NCI-H1092 (cell line): ENCODE data around the gene MAJIN.

ENCODE experiments used
- DNase-seq: peaks from one replicate; lab custom pipeline; 2025; lab: John Stamatoyannopoulos, UW

MAJIN gene

DNA sequence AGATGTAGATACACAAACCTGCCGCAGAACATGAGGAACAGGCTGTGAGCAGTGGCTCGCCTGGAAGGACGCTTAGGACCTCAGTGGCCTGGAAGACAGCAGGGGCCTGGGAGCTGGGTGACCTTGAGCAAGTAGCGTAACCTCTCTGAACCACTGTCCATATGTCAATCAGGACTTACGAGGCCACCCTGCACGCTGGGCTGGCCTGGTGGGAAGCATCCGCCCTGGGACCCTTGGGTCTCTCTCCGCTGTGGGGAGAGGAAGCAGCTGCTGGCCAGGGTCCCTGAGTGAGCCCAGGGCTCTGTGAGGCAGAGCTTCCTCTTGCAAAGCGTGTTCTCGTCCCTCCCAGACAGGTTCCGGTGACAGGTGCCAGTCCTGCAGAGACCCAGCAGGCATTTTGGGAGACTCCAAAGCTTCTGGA lies 79.5 kb downstream of the MAJIN start:
- no peak for DNase-seq

DNA sequence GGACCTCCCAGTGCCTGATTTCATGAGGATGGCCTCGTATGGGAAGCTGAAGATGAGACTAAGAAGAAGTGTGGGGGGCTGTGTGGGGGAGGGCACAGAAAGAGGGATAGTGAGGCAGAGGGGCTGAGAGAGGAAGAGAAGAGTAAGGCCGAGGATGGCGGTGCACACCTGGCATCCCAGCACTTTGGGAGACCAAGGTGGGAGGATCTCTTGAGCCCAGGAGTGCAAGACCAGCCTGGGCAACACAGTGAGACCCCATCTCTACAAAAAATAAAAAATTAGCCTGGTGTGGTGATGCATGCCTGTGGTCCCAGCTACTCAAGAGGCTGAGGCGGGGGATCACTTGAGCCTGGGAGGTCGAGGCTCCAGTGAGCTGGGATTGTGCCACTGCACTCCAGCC lies 80.0 kb downstream of the MAJIN start:
- no peak for DNase-seq

DNA sequence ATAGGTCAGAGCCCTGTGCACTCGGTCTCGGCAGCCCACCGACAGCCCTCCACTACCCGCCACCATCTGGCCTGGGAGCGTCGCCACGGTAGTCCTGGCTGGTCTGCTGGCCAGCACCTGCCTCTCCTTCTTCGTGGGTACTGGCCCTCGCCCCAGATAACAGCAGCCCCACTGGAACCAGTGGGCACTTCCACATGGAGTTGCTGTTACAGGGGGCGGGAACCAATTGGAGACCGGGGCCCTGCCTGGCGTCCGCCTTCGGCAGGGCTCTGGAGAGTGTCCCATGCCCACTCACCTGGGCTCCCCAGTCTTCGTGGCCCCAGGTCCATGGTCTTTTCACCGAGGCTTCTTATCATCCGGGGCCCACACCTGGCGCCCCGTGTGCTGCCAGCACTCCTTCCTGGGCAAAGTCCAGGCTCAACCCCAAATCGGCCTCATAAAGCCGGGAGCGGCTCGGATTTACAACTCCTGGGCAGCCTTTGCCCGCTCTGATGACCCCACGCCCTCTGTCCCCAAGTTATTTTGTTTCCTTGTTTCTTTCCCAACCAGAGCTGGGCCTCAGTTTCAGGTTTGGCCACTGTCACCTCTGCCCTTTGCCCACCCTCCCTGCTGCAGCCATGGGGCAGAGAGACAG lies 80.6 kb downstream of the MAJIN start:
- DNase-seq = no peak

DNA sequence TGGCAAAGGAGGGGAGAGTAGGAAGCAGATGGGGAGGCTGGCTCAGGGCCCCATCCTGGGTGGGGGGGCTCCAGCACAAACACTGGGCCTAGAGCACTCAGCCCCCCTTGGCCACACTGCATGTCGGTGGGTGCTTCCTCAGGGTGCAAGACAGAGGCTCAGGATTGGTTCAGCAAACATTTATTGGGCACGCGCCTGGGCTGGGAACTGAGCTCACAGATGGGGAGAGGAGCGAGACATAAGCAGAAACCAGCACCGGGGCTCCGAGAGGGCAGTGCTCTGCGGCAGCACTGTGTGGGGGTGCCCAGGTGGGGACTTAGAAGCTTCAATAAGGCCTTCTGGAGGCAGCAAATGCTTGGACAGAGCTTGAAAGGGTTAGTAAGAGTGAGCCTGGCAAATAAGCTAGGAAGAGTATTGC lies 81.4 kb downstream of the MAJIN start:
- no peak for DNase-seq

DNA sequence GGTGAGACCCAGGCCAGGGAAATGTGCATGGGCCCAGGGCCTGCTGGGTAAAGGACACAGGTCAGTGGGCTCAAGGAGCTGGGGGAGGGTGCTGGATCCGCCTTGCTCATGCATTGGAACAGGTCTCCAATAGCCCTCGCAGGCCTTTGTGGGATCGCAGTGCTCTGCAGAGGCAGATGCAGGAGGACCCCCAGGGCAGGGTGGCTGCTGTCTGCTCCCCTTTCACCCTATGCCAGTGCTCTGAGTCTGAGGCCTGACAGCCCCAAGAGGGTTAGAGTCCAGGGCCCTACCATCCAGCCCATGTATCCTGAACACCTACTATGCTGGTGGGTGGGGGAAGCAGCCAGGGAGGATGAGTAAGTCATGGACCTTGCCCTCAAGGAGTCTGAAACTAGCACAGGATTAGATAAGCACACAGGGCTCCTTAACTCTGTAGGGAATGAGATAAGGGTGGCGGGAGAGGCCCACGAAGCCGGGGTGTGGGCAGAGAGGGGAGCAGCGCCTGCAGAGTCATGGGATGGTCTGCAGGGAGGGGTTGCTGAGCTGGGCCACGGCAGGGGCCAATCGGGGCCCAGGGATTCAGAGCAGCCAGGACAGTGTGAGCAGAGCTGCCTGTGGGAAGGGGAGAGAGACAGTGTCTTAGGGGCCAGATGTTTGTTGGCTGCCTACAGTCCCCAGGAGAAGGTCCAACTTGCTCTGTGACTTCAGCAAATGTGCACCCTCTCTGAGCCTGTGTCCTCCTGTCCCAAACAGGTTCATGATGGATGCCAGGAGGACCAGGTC lies 83.0 kb downstream of the MAJIN start:
- DNase-seq = no peak

DNA sequence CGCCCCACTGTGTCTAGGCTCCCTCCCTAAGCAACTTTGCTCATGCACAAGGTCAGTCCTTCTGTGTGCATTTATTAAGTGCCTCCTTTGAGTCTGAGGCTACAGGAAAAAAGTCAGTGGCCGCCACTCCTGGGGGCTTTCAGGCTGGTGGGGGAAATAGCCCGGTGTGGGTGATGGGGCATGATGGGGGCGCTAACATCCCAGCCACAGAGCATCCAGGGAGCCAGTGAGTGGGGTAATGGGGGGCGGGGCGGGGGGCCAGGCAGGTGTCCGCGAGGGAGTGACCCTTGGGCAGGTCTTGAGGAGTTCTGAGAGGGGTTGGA lies 83.5 kb downstream of the MAJIN start:
- DNase-seq = no peak
